ENCODE data around the gene TTLL13.

GRCh38 chr15:90305932-90306331 lies 56.6 kb downstream of the TTLL13 start:
- TF ChIP-seq CTCF (IDR thresholded peaks at IDR 0.05 in 2 of 3, conservative IDR thresholded peaks at IDR 0.05 in 1 of 3; ENCODE audit: insufficient read depth in 2 of 3, low read depth in 1 of 3, low read length in 3 of 3) = no peak
- no peak for TF ChIP-seq E2F4 (CRISPR knock-in tag; IDR thresholded peaks at IDR 0.05; ENCODE audit: low read depth)
- no peak for TF ChIP-seq ZBTB8A (IDR thresholded peaks at IDR 0.05; ENCODE audit: partially characterized antibody)
- no peak for TF ChIP-seq ZNF165 (CRISPR knock-in tag; IDR thresholded peaks at IDR 0.05; ENCODE audit: borderline replicate concordance)
- TF ChIP-seq ZNF146 (CRISPR knock-in tag; IDR thresholded peaks at IDR 0.05; ENCODE audit: unreplicated experiment) = no peak
- TF ChIP-seq ZNF512 (tag; IDR thresholded peaks at IDR 0.05) = no peak
- TF ChIP-seq ZNF232 (CRISPR knock-in tag; IDR thresholded peaks at IDR 0.05) = no peak

Data from K562 (cell line).